22Rv1 (cell line): ENCODE results near the gene CLIC5.

Experiments
- H3K27ac ChIP-seq: fragments of 450-650 bp; 2 replicates; pipeline ENCODE4 v1.5.1; 2017
- ZFX ChIP-seq: fragments of 450-650 bp; IDR thresholded peaks from 2 replicates; pipeline ENCODE4 v1.6.1; 2017; ENCODE audit warnings: antibody characterized with exemption, borderline replicate concordance
- TF ChIP-seq, protein P1 (sequence below): fragments of 450-650 bp; IDR thresholded peaks from 2 replicates; pipeline ENCODE4 v1.5.1; 2017; ENCODE audit warnings: mild to moderate bottlenecking

Gene CLIC5

GRCh38 chr6:46056906-46057529 is 41.4 kb upstream of the CLIC5 start:
- TF ChIP-seq, protein P1, sequence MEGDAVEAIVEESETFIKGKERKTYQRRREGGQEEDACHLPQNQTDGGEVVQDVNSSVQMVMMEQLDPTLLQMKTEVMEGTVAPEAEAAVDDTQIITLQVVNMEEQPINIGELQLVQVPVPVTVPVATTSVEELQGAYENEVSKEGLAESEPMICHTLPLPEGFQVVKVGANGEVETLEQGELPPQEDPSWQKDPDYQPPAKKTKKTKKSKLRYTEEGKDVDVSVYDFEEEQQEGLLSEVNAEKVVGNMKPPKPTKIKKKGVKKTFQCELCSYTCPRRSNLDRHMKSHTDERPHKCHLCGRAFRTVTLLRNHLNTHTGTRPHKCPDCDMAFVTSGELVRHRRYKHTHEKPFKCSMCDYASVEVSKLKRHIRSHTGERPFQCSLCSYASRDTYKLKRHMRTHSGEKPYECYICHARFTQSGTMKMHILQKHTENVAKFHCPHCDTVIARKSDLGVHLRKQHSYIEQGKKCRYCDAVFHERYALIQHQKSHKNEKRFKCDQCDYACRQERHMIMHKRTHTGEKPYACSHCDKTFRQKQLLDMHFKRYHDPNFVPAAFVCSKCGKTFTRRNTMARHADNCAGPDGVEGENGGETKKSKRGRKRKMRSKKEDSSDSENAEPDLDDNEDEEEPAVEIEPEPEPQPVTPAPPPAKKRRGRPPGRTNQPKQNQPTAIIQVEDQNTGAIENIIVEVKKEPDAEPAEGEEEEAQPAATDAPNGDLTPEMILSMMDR: no peak
- no peak for TF ChIP-seq ZFX
- H3K27ac ChIP-seq: no peak overlapping the region

DNA sequence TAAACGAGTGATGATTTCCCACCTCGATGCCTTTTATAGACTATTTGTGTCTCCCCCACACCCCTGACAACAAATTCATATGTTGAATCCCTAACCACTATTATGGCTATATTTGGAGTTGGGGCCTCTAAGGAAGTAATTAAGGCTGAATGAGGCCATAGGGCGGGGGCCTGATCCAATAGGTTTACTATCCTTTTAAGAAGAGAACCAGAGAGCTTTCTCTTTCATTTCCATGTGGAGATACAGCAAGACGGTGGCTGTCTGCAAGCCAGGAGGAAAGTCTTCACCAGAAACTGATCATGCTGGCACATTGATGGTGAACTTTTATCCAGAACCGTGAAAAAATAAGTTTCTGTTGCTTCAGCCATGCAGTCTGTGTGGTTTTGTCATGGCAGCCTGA is 38.9 kb upstream of the CLIC5 start:
- no peak overlapping the region for H3K27ac ChIP-seq
- TF ChIP-seq ZFX: no peak
- TF ChIP-seq, protein P1: no peak

DNA sequence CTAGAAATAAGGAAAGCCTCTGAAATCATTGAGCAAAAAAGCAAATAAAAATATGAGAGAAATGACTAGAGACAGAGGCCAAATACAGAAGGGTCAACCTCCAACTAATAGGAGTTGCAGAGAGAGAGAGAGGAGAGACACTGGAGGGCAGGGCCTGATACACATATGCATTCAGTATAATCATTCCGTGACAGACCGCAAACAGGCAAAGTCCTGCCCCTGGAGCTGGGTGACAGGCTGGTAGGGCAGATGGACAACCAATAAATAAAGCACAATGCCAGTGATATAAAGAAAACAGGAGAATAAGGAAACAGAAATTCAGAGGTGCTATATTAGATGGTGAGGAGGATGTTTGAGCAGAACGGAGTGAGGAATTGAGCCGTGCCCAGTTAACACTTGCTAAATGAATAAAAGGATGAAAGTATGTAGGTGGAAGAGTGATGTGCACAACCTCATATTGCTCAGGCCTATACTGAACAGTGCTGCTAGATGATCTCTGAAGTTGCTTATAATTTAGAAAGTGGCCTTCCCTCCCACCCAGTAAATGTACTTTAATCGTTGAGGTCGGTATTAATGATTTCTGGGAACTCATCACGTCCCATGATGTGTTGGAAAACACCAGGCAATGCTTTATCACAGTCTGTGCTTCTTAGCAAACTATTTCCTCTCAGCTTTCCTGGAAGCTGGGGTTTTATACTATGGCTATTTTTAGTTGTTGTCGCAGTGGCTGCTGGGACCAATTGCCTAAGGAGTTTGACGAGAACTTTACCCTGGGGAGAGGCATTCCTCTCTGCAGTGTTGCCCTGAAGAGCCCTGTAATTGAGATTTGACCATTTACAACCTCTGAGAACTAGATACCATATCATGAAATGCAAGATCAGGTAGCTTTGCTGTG is 37.6 kb upstream of the CLIC5 start:
- H3K27ac ChIP-seq: no peak overlapping the region
- TF ChIP-seq, protein P1: no peak
- TF ChIP-seq ZFX: no peak

DNA sequence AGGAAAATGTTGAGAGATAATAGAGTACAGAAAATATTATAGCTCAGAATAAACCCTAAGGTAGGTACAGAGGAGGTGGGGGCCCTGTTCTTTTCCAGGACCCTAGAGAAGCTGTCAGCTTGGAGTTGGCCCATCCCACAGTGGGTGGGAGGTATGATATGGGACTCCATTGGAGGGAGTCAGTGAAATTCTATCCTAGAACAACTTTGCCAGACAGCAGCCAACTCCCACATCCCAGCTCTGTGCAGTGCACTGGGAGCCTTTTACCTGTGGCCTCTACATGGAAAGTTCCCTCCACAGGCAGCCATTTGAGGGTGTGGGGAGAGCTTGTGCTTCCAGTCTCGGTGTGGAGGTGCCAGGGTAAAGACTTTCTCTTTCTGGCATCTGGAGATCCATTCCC is 36.8 kb upstream of the CLIC5 start:
- TF ChIP-seq, protein P1: no peak
- TF ChIP-seq ZFX: no peak
- H3K27ac ChIP-seq: no peak overlapping the region

- H3K27ac ChIP-seq: no peak overlapping the region
- TF ChIP-seq, protein P1: no peak
- no peak for TF ChIP-seq ZFX
These were observed 36.3 kb upstream of the CLIC5 start for GRCh38 chr6:46051962-46052361.

- TF ChIP-seq, protein P1: no peak
- no peak for TF ChIP-seq ZFX
- no peak overlapping the region for H3K27ac ChIP-seq
These were observed 35.3 kb upstream of the CLIC5 start for GRCh38 chr6:46050845-46051405.
